HTERT RPE-1 (cell line): ENCODE measurements around the gene OLA1.

Experiments used
- in situ Hi-C: fragments of 300-500 bp; cut with MboI; formaldehyde crosslinking; loops from 4 replicates; pipeline ENCODE4 v1.14.3; 2020; ENCODE audit warnings: low sequenced_read_pairs

Gene OLA1

GRCh38 chr2:174180726-174181236 lies 67.6 kb downstream of the OLA1 start:
- in situ Hi-C loops, result no loop called here

GRCh38 chr2:174180165-174180724 lies 68.1 kb downstream of the OLA1 start:
- in situ Hi-C loops, result no loop called here

GRCh38 chr2:174177316-174177890 lies 70.9 kb downstream of the OLA1 start:
- in situ Hi-C loops, result no loop called here

- in situ Hi-C loops, result no loop called here
These were observed 71.4 kb downstream of the OLA1 start for GRCh38 chr2:174176898-174177297.

- in situ Hi-C loops, result no loop called here
These were observed 73.6 kb downstream of the OLA1 start for GRCh38 chr2:174174741-174175140.

GRCh38 chr2:174172802-174173355 lies 75.5 kb downstream of the OLA1 start:
- in situ Hi-C loops, result no loop called here

- in situ Hi-C loops, result no loop called here
These were observed 76.5 kb downstream of the OLA1 start for GRCh38 chr2:174171686-174172445.

- in situ Hi-C loops, result no loop called here
These were observed 79.0 kb downstream of the OLA1 start for GRCh38 chr2:174169372-174169771.

GRCh38 chr2:174166261-174166660 lies 82.1 kb downstream of the OLA1 start:
- in situ Hi-C loops, result no loop called here

- in situ Hi-C loops, result no loop called here
These were observed 86.8 kb downstream of the OLA1 start for GRCh38 chr2:174161490-174161889.

GRCh38 chr2:174158003-174158402 lies 90.3 kb downstream of the OLA1 start:
- in situ Hi-C loops, result no loop called here

GRCh38 chr2:174157053-174157452 lies 91.3 kb downstream of the OLA1 start:
- in situ Hi-C loops, result no loop called here

GRCh38 chr2:174153757-174154680 lies 94.3 kb downstream of the OLA1 start:
- in situ Hi-C loops, result no loop called here

GRCh38 chr2:174149530-174149929 lies 98.8 kb downstream of the OLA1 start:
- in situ Hi-C loops, result no loop called here

- in situ Hi-C loops, result no loop called here
These were observed 99.5 kb downstream of the OLA1 start for GRCh38 chr2:174148833-174149232.

- in situ Hi-C loops, result no loop called here
These were observed 102.5 kb downstream of the OLA1 start for GRCh38 chr2:174145827-174146226.

- in situ Hi-C loops, result no loop called here
These were observed 106.0 kb downstream of the OLA1 start for GRCh38 chr2:174142290-174142689.

GRCh38 chr2:174138161-174138560 lies 110.2 kb downstream of the OLA1 start:
- in situ Hi-C loops, result no loop called here

GRCh38 chr2:174135981-174136380 lies 112.4 kb downstream of the OLA1 start:
- in situ Hi-C loops, result no loop called here

GRCh38 chr2:174125090-174125489 lies 123.2 kb downstream of the OLA1 start:
- in situ Hi-C loops, result no loop called here

GRCh38 chr2:174124181-174124580 lies 124.2 kb downstream of the OLA1 start:
- in situ Hi-C loops, result no loop called here
